Stimulated activated CD4-positive, alpha-beta T cell treated with anti-CD3 and anti-CD28 coated beads, Interleukin-15, amount 100 ng/mL, for 48 hours (primary cell): ENCODE measurements around the gene RPH3AL.
"Not testable (repeated sequence)": the region's sequence is repeated elsewhere in the genome, so short reads cannot be mapped to it uniquely, and the experiment has no call there.

Experiments used
- DNase-seq, 2 donors: peaks; one replicate each; pipeline ENCODE4 v3.0.0-alpha.2; 2020; ENCODE audit warnings: low read depth in 2 of 2

RPH3AL gene

GRCh38 chr17:282000-282911 lies 70.4 kb downstream of the RPH3AL start:
- no peak for DNase-seq

- DNase-seq, result no peak
Measured at GRCh38 chr17:281365-281999, 71.1 kb downstream of the RPH3AL start.

- DNase-seq, result no peak
Measured at GRCh38 chr17:280901-281300, 71.7 kb downstream of the RPH3AL start.

GRCh38 chr17:280216-280615 lies 72.4 kb downstream of the RPH3AL start:
- no peak for DNase-seq

- no peak for DNase-seq
Measured at GRCh38 chr17:279776-280175, 72.8 kb downstream of the RPH3AL start.

- DNase-seq, result no peak
Measured at GRCh38 chr17:279331-279730, 73.3 kb downstream of the RPH3AL start.

GRCh38 chr17:278676-279059 lies 73.9 kb downstream of the RPH3AL start:
- no peak for DNase-seq

- DNase-seq, result no peak
Measured at GRCh38 chr17:278055-278675, 74.4 kb downstream of the RPH3AL start.

- no peak for DNase-seq
Measured at GRCh38 chr17:274902-275301, 77.7 kb downstream of the RPH3AL start.

GRCh38 chr17:273981-274832 lies 78.4 kb downstream of the RPH3AL start:
- DNase-seq, result no peak

GRCh38 chr17:272856-273255 lies 79.8 kb downstream of the RPH3AL start:
- not testable (repeated sequence) for DNase-seq

- not testable (repeated sequence) for DNase-seq
Measured at GRCh38 chr17:271928-272623, 80.5 kb downstream of the RPH3AL start.

GRCh38 chr17:269616-270514 lies 82.7 kb downstream of the RPH3AL start:
- DNase-seq, result no peak

GRCh38 chr17:266701-267667 lies 85.6 kb downstream of the RPH3AL start:
- DNase-seq, result no peak

- no peak for DNase-seq
Measured at GRCh38 chr17:266219-266618, 86.4 kb downstream of the RPH3AL start.

GRCh38 chr17:265718-266117 lies 86.9 kb downstream of the RPH3AL start:
- DNase-seq, result no peak

- no peak for DNase-seq
Measured at GRCh38 chr17:263773-264172, 88.8 kb downstream of the RPH3AL start.

- DNase-seq, result no peak
Measured at GRCh38 chr17:263271-263670, 89.3 kb downstream of the RPH3AL start.

GRCh38 chr17:261635-262034 lies 91.0 kb downstream of the RPH3AL start:
- no peak for DNase-seq
